Brain microvascular endothelial cell (primary cell): ENCODE measurements around the gene LRRC32.
A peak's percentile ranks its signal among the peaks of the same experiment; 100 is the strongest.

ENCODE experiments used
- DNase-seq: peaks from one replicate; pipeline ENCODE4 v3.0.0-alpha.2; 2020
- H3K27ac ChIP-seq: fragments of 250-450 bp; sonication (Bioruptor Pico); 2 replicates; pipeline ENCODE4 v1.5.1; 2020; ENCODE audit warnings: mild to moderate bottlenecking, moderate library complexity
- H3K27me3 ChIP-seq: fragments of 250-450 bp; sonication (Bioruptor Pico); replicated peaks from 2 replicates; pipeline ENCODE4 v1.5.1; 2020; ENCODE audit warnings: mild to moderate bottlenecking
- H3K36me3 ChIP-seq: fragments of 250-450 bp; sonication (Bioruptor Pico); replicated peaks from 2 replicates; pipeline ENCODE4 v1.5.1; 2020; ENCODE audit warnings: mild to moderate bottlenecking
- H3K4me3 ChIP-seq: 2 replicates; pipeline ENCODE4 v1.5.1; 2011; ENCODE audit warnings: low read depth, mild to moderate bottlenecking, control low read depth, low read length, moderate library complexity
- in situ Hi-C: cut with HindIII; loops from 2 replicates; pipeline ENCODE4 v1.10.0; 2017; ENCODE audit warnings: low sequenced_read_pairs, low pct_ligation_motif_present
- TF ChIP-seq, protein P1 (sequence below): IDR thresholded peaks from 2 replicates; pipeline ENCODE4 v1.5.1; 2011; ENCODE audit warnings: low read depth, mild to moderate bottlenecking, moderate library complexity, low read length, control low read depth, inconsistent platforms; ENCODE audit errors: missing control alignments

Gene LRRC32

DNA sequence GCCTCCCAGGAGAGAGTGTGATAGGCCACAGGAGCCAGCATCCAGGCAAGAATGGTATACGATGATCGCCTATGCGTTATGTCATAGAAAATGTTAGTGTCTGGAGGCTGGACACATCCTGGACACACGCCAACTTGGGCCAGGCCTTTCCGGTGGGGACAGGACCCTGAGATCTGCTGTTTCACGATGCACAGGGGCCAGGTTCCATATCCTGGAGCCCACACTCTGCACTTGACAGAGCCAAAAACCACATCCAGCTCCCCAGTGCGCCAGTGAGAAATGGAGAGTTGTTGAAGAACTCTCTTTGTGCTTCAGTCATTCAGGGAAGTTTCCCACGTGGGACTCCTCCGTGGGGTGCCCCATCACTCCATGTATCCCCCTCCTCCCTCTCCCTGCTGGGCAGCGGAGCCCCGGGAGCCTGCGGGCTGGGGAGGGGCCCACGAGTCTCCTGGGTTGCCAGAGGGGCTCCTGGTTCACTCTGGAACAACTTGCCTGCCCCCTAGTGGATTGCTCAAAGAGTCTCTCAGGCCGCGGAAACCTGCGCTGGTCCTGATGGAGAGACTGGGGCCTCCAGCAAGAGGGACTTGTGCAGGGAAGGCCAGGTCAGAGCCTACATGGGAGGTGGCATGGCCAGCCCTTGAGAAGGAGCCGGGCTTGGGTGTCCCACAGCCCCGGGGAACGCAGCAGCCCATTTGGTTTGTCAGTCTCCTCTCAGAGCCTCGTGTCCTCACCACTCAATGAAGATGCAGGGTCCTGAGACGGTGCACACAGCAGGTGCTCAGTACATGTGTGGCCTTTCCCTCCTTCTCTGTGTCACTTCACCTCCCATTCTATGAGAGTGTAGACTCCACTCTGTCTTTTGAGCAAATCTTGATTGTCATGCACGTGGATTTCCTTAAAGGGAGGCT is 10.2 kb upstream of the LRRC32 start:
- Histone ChIP-seq H3K27me3 (no peaks in the 10 kb centered on the region), H3K36me3 (no peaks in the 10 kb centered on the region), H3K4me3 (no peak overlapping the region), H3K27ac (no peak overlapping the region)
- DNase-seq: peak; percentile 54
- TF ChIP-seq, protein P1, sequence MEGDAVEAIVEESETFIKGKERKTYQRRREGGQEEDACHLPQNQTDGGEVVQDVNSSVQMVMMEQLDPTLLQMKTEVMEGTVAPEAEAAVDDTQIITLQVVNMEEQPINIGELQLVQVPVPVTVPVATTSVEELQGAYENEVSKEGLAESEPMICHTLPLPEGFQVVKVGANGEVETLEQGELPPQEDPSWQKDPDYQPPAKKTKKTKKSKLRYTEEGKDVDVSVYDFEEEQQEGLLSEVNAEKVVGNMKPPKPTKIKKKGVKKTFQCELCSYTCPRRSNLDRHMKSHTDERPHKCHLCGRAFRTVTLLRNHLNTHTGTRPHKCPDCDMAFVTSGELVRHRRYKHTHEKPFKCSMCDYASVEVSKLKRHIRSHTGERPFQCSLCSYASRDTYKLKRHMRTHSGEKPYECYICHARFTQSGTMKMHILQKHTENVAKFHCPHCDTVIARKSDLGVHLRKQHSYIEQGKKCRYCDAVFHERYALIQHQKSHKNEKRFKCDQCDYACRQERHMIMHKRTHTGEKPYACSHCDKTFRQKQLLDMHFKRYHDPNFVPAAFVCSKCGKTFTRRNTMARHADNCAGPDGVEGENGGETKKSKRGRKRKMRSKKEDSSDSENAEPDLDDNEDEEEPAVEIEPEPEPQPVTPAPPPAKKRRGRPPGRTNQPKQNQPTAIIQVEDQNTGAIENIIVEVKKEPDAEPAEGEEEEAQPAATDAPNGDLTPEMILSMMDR: peak; percentile 91
- in situ Hi-C loops: no loop called here

DNA sequence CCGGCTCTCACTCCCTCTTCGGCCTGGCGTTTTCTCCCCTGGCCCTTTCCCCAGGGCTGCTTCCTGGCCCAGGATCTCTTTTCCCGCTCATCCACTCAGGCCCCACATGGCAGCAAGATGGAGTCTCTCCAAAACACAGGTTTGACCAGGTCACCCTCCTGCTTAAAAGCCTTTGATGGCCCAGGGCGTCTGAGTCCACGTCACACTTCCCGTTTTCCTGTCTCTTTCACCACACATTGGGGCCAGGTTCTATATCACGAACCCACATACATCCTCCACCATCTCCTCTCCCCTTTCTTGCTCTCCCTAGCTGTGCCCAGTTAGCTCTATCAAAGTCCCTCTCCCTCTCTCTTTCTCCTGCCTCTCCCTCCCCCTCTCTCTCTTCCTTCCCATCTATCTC is 7.8 kb upstream of the LRRC32 start:
- TF ChIP-seq, protein P1: no peak
- no peak overlapping the region for H3K4me3 ChIP-seq

DNA sequence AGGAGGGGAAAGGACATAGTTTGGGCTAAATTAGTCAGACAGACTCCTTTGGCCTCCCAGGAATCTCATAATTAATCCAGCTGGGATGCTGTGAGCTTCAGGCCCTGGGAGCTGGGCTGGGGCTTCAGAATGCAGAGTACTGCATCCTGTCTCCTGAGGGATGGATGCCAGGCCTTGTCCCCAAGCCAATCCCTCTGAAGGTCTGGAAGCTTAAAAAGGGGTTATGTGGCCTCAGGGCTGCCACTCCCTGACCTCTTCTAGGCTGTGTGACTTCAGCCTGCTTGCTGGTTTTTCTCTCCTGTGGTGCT is 6.9 kb upstream of the LRRC32 start:
- Histone ChIP-seq H3K4me3 (no peak overlapping the region), H3K36me3 (no peaks in the 10 kb centered on the region), H3K27ac (no peak overlapping the region), H3K27me3 (no peaks in the 10 kb centered on the region)
- in situ Hi-C loops: no loop called here
- no peak for DNase-seq
- TF ChIP-seq, protein P1: no peak

More for the DNA sequence above, 7.8 kb upstream of the LRRC32 start:
- Histone ChIP-seq H3K36me3 (no peaks in the 10 kb centered on the region), H3K27me3 (no peaks in the 10 kb centered on the region), H3K27ac (no peak overlapping the region)
- in situ Hi-C loops: no loop called here
- no peak for DNase-seq

DNA sequence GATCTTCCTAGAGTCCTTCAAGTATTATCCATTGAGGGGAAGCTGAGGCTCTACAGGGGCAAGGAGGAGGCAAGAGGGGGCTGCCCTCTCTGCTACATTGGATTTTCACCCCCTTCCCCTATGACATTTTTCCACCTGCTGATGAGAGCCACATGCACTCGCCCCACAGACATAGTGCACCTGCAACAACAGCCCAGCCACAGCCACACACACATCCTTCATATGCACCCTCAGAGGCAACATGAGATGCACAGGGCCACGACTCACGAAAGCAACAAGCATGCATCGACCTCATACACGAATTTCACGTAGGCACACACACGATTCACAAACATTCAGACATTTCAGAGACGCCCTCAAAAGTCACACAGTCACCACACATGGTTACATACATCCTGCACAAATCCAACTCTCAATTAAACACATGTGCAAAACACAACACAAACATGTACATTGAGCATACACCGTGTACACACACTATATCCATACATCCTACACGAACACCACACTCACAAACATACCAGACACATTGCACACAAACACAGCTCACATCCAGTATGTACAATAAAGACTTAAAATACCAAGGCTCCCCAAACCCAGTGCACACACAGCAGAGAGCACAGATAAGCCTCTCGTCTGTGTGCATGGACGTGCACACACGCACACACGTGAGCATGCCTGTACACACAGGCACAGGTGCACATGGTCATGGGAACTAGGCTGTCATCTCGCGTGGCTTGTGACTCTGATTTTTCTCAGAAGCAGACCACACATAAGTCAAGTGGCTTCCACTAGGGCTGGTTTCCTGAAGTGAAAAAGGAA is 6.3 kb upstream of the LRRC32 start:
- no peak for DNase-seq
- Histone ChIP-seq H3K27me3 (no peaks in the 10 kb centered on the region), H3K36me3 (no peaks in the 10 kb centered on the region), H3K4me3 (no peak overlapping the region), H3K27ac (no peak overlapping the region)
- TF ChIP-seq, protein P1: no peak
- in situ Hi-C loops: no loop called here

DNA sequence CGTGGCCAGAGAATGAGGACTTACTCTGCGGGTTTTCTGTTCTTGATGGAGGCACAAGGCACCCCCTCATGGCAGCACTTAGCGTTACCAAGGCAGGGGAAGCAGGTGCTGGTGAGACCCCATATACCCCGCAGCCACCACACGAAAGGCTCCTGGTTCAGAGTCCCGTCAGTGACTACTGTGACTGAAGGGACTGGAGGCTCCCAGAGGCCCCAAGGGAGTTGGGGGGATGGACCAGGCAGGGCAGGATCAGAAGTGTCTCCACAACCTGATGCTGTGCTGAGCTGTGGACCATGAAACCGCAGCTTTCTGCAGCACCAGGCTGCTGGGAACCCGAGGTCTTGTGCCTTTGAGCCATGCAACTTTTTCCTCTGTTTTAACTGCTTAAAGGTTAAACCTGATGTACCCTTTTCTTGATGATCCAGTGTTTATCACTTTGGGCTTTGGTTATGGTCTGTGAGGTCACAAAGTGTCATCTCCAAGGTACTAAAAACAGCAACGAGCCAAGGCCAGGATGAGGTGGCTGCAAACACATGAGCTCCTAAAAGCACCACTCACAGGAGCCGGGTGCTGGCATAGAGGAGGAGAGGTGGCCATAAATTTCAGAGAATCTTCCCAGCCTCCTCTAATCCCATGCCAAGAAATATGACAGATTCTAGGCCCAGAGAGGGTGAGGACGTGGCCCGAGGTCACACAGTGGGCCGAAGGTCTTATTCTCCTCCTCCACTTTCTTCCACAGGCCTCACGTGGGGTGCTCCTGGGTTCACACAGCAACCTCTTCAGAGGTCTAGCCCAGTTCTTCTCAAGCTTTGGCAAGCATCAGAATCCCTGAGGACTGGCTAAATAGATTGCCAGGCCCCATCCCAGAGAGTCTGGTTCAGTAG is 4.2 kb upstream of the LRRC32 start:
- no peaks in the 10 kb centered on the region for H3K27me3 ChIP-seq
- DNase-seq: no peak
- in situ Hi-C loops: no loop called here
- H3K36me3 ChIP-seq: no peaks in the 10 kb centered on the region
- TF ChIP-seq, protein P1: peak; percentile 14
- H3K4me3 ChIP-seq: no peak overlapping the region
- no peak overlapping the region for H3K27ac ChIP-seq
